Neural cell (in vitro differentiated cells): Measurements from ENCODE around the gene MAGI1. TPM values are rescaled to one million over a fixed set of nuclear protein-coding genes. Genes with fewer than 3 reads are reported as not detected.

ENCODE experiments used
- H2AFZ ChIP-seq: fragments of 200-600, 300-800 bp; sonication (generic), shearing (Covaris generic); 2 replicates; pipeline ENCODE4 v1.6.0; 2014; ENCODE audit warnings: low read depth, mild to moderate bottlenecking, antibody characterized with exemption, low read length, moderate library complexity
- H3F3A ChIP-seq: fragments of 200-600 bp; shearing (Covaris generic); 2 replicates; pipeline ENCODE4 v1.6.1; 2016; ENCODE audit warnings: mild to moderate bottlenecking, moderate library complexity, mixed read lengths, antibody characterized with exemption, low read length; ENCODE audit not compliant: insufficient read depth, poor library complexity, severe bottlenecking
- H3K27ac ChIP-seq: fragments of 200-600, 300-800 bp; sonication (generic), shearing (Covaris generic); 2 replicates; pipeline ENCODE4 v1.5.1; 2014; ENCODE audit warnings: mild to moderate bottlenecking, low read length, moderate library complexity
- H3K27me3 ChIP-seq: fragments of 300-800, 200-600 bp; sonication (generic), shearing (Covaris generic); 2 replicates; pipeline ENCODE4 v1.6.0; 2014; ENCODE audit warnings: mild to moderate bottlenecking, low read depth, low read length, moderate library complexity; ENCODE audit not compliant: insufficient read depth
- H3K36me3 ChIP-seq: fragments of 300-800, 200-600 bp; sonication (generic), shearing (Covaris generic); 2 replicates; pipeline ENCODE4 v1.5.1; 2014; ENCODE audit warnings: mild to moderate bottlenecking, antibody characterized with exemption, low read length, moderate library complexity; ENCODE audit not compliant: insufficient read depth
- H3K4me2 ChIP-seq: fragments of 300-800, 200-600 bp; sonication (generic), shearing (Covaris generic); 2 replicates; pipeline ENCODE4 v1.6.0; 2014; ENCODE audit warnings: mild to moderate bottlenecking, low read length
- H3K4me3 ChIP-seq: fragments of 300-800, 200-600 bp; sonication (generic), shearing (Covaris generic); 2 replicates; pipeline ENCODE4 v1.5.1; 2014; ENCODE audit warnings: mild to moderate bottlenecking, low read length, moderate library complexity
- H3K79me2 ChIP-seq: fragments of 200-600 bp; shearing (Covaris generic); replicated peaks from 2 replicates; pipeline ENCODE4 v1.6.0; 2014; ENCODE audit warnings: mild to moderate bottlenecking, low read length, moderate library complexity; ENCODE audit not compliant: insufficient read depth
- H3K9ac ChIP-seq: fragments of 300-800, 200-600 bp; sonication (generic), shearing (Covaris generic); 2 replicates; pipeline ENCODE4 v1.6.1; 2016; ENCODE audit warnings: mild to moderate bottlenecking, low read length, mixed read lengths
- H3K9me2 ChIP-seq: fragments of 200-600 bp; shearing (Covaris generic); 2 replicates; pipeline ENCODE4 v1.6.1; 2016; ENCODE audit warnings: mild to moderate bottlenecking, low read length, mixed read lengths; ENCODE audit not compliant: insufficient read depth
- H3K9me3 ChIP-seq: fragments of 200-600, 300-800 bp; sonication (generic), shearing (Covaris generic); 2 replicates; pipeline ENCODE4 v1.6.1; 2016; ENCODE audit warnings: mild to moderate bottlenecking, mixed run types, low read length, moderate library complexity, mixed read lengths
- H4K20me1 ChIP-seq: fragments of 200-600 bp; shearing (Covaris generic); 2 replicates; pipeline ENCODE4 v1.6.1; 2016; ENCODE audit warnings: mild to moderate bottlenecking, mixed run types; ENCODE audit not compliant: insufficient read depth
- CTCF ChIP-seq: fragments of 450-650 bp; IDR thresholded peaks from 2 replicates; pipeline ENCODE4 v1.5.1; 2014; ENCODE audit warnings: antibody characterized with exemption, mild to moderate bottlenecking, moderate library complexity; ENCODE audit not compliant: poor library complexity, severe bottlenecking
- EP300 ChIP-seq: fragments of 450-650 bp; conservative IDR thresholded peaks from 2 replicates; pipeline ENCODE4 v1.6.1; 2014; ENCODE audit warnings: antibody characterized with exemption, mild to moderate bottlenecking, moderate library complexity; ENCODE audit not compliant: poor library complexity, severe bottlenecking
- EZH2 ChIP-seq: fragments of 200-600, 300-800 bp; shearing (Covaris generic), sonication (generic); IDR thresholded peaks from 2 replicates; pipeline ENCODE4 v1.6.1; 2014; ENCODE audit warnings: antibody characterized with exemption, low read length, borderline replicate concordance, mild to moderate bottlenecking; ENCODE audit not compliant: insufficient read depth, poor library complexity, severe bottlenecking
- MXI1 ChIP-seq: fragments of 450-650 bp; conservative IDR thresholded peaks from 2 replicates; pipeline ENCODE4 v1.6.1; 2014; ENCODE audit warnings: antibody characterized with exemption, mild to moderate bottlenecking; ENCODE audit not compliant: poor library complexity, severe bottlenecking
- POLR2AphosphoS5 ChIP-seq: IDR thresholded peaks from 2 replicates; pipeline ENCODE4 v1.6.1; 2012
- RAD21 ChIP-seq: fragments of 450-650 bp; conservative IDR thresholded peaks from 2 replicates; pipeline ENCODE4 v1.6.1; 2014; ENCODE audit warnings: antibody characterized with exemption, mild to moderate bottlenecking, moderate library complexity
- REST ChIP-seq: IDR thresholded peaks from 2 replicates; pipeline ENCODE4 v1.6.1; 2012; ENCODE audit warnings: borderline replicate concordance
- SMC3 ChIP-seq: fragments of 450-650 bp; conservative IDR thresholded peaks from 2 replicates; pipeline ENCODE4 v1.6.1; 2014; ENCODE audit warnings: antibody characterized with exemption, mild to moderate bottlenecking, moderate library complexity; ENCODE audit not compliant: poor library complexity
- TAF1 ChIP-seq: IDR thresholded peaks from 2 replicates; pipeline ENCODE4 v1.6.1; 2012; ENCODE audit warnings: low read depth
- polyA plus RNA-seq: library from polyadenylated mRNA; depleted of rRNA; stranded (reverse); fragments of >200 nt; gene quantifications from 2 replicates; pipeline ENCODE4 v1.2.3, GENCODE V29; 2014

Gene MAGI1
- polyA plus RNA-seq, 1 donor from 2014 or later, result 44.7 TPM

- H3K9ac ChIP-seq, result no peak overlapping the region
- H3K9me2 ChIP-seq, result no peaks in the 10 kb centered on the region
- no peak for TF ChIP-seq REST
- no peak for TF ChIP-seq MXI1
- no peak for TF ChIP-seq RAD21
- no peak for TF ChIP-seq SMC3
- TF ChIP-seq EZH2, result no peak
- TF ChIP-seq CTCF, result no peak
- TF ChIP-seq TAF1, result no peak
- no peak for TF ChIP-seq POLR2AphosphoS5
- no peak for TF ChIP-seq EP300
- no peaks in the 10 kb centered on the region for H3K36me3 ChIP-seq
- H3K4me2 ChIP-seq, result no peak overlapping the region
- no peaks in the 10 kb centered on the region for H3K79me2 ChIP-seq
- no peak overlapping the region for H3K4me3 ChIP-seq
- H3F3A ChIP-seq, result no peaks in the 10 kb centered on the region
- H3K27me3 ChIP-seq, result no peaks in the 10 kb centered on the region
- no peak overlapping the region for H2AFZ ChIP-seq
- H3K9me3 ChIP-seq, result no peaks in the 10 kb centered on the region
- no peak overlapping the region for H3K27ac ChIP-seq
- H4K20me1 ChIP-seq, result no peaks in the 10 kb centered on the region
Observed at GRCh38 chr3:65752636-65753035, 286.1 kb downstream of the MAGI1 start.

GRCh38 chr3:65751123-65751700 lies 287.5 kb downstream of the MAGI1 start:
- Histone ChIP-seq H3K9me3 (no peaks in the 10 kb centered on the region), H3K27me3 (no peaks in the 10 kb centered on the region), H3F3A (no peaks in the 10 kb centered on the region), H3K79me2 (no peaks in the 10 kb centered on the region), H4K20me1 (no peaks in the 10 kb centered on the region), H3K9ac (no peak overlapping the region), H3K27ac (no peak overlapping the region), H3K36me3 (no peaks in the 10 kb centered on the region), H3K4me2 (no peak overlapping the region), H3K9me2 (no peaks in the 10 kb centered on the region), H3K4me3 (no peak overlapping the region), H2AFZ (no peak overlapping the region)
- TF ChIP-seq SMC3 (peak; percentile 30), CTCF (peak; percentile 50), RAD21 (peak; percentile 42), REST (no peak)
